Muscle layer of duodenum (tissue), 2 donors: Measurements from ENCODE around the gene DLG1.

Experiments used
- H3K27ac ChIP-seq: one replicate; pipeline ENCODE4 v1.7.0; 2013; ENCODE audit warnings: mild to moderate bottlenecking, low read length
- H3K27me3 ChIP-seq: one replicate; pipeline ENCODE4 v1.7.0; 2013; ENCODE audit warnings: low read depth, mild to moderate bottlenecking, control low read depth, low read length
- H3K36me3 ChIP-seq, 2 donors: one replicate each; pipeline ENCODE4 v1.7.0; 2013; ENCODE audit warnings: low read length in 2 of 2, control low read depth in 1 of 2, mild to moderate bottlenecking in 1 of 2; ENCODE audit not compliant: insufficient read depth in 2 of 2, control insufficient read depth in 1 of 2
- H3K4me1 ChIP-seq, 2 donors: one replicate each; pipeline ENCODE4 v1.7.0; 2013; ENCODE audit warnings: low read length in 2 of 2, mild to moderate bottlenecking in 2 of 2, control low read depth in 1 of 2, moderate library complexity in 1 of 2; ENCODE audit not compliant: insufficient read depth in 2 of 2, control insufficient read depth in 1 of 2
- H3K4me3 ChIP-seq, 2 donors: one replicate each; pipeline ENCODE4 v1.7.0; 2013; ENCODE audit warnings: low read length in 2 of 2, low read depth in 1 of 2, mild to moderate bottlenecking in 1 of 2
- H3K9me3 ChIP-seq, 2 donors: one replicate each; pipeline ENCODE4 v1.7.0; 2013; ENCODE audit warnings: low read length in 2 of 2, control low read depth in 1 of 2, mild to moderate bottlenecking in 1 of 2; ENCODE audit not compliant: control insufficient read depth in 1 of 2
- donor health status: healthy.

Gene DLG1

GRCh38 chr3:197298341-197298944 is at the start of gene DLG1:
DLG1 (minus strand) TSS chr3:197298612; CDS start chr3:197297204, 1,408 bp downstream.
- Histone ChIP-seq H3K27me3 (no peaks in the 10 kb centered on the region), H3K9me3 (no peaks in the 10 kb centered on the region), H3K4me3 (peak within 1 kb of the TSS; percentile 93 to 94), H3K36me3 (peaks cover 0 to 4% of the 10 kb centered on the region in 2 donors), H3K4me1 (peaks cover 8 to 18% of the 10 kb centered on the region in 2 donors), H3K27ac (peak within 1 kb of the TSS; percentile 85)

GRCh38 chr3:197348014-197348413 is 49.6 kb upstream of the DLG1 start:
- Histone ChIP-seq H3K27ac (no peak overlapping the region), H3K4me1 (no peaks in the 10 kb centered on the region), H3K4me3 (no peak overlapping the region), H3K9me3 (no peaks in the 10 kb centered on the region), H3K27me3 (no peaks in the 10 kb centered on the region), H3K36me3 (no peaks in the 10 kb centered on the region)

GRCh38 chr3:197345390-197345789 is 47.0 kb upstream of the DLG1 start:
- Histone ChIP-seq H3K27me3 (no peaks in the 10 kb centered on the region), H3K36me3 (no peaks in the 10 kb centered on the region), H3K27ac (no peak overlapping the region), H3K4me1 (no peaks in the 10 kb centered on the region), H3K4me3 (no peak overlapping the region), H3K9me3 (no peaks in the 10 kb centered on the region)

- Histone ChIP-seq H3K27ac (no peak overlapping the region), H3K36me3 (no peaks in the 10 kb centered on the region), H3K27me3 (no peaks in the 10 kb centered on the region), H3K4me3 (no peak overlapping the region), H3K9me3 (no peaks in the 10 kb centered on the region), H3K4me1 (no peaks in the 10 kb centered on the region)
Measured at GRCh38 chr3:197344582-197345318, 46.3 kb upstream of the DLG1 start.

- Histone ChIP-seq H3K27me3 (no peaks in the 10 kb centered on the region), H3K4me3 (no peak overlapping the region), H3K27ac (no peak overlapping the region), H3K36me3 (no peaks in the 10 kb centered on the region), H3K4me1 (no peaks in the 10 kb centered on the region), H3K9me3 (no peaks in the 10 kb centered on the region)
Measured at GRCh38 chr3:197343656-197344408, 45.4 kb upstream of the DLG1 start.

GRCh38 chr3:197343111-197343510 is 44.7 kb upstream of the DLG1 start:
- no peak overlapping the region for H3K4me3 ChIP-seq
- no peaks in the 10 kb centered on the region for H3K4me1 ChIP-seq
- no peaks in the 10 kb centered on the region for H3K9me3 ChIP-seq
- H3K27me3 ChIP-seq, result no peaks in the 10 kb centered on the region
- H3K27ac ChIP-seq, result no peak overlapping the region
- no peaks in the 10 kb centered on the region for H3K36me3 ChIP-seq

- H3K9me3 ChIP-seq, result no peaks in the 10 kb centered on the region
- H3K27me3 ChIP-seq, result no peaks in the 10 kb centered on the region
- no peak overlapping the region for H3K27ac ChIP-seq
- no peak overlapping the region for H3K4me3 ChIP-seq
- no peaks in the 10 kb centered on the region for H3K36me3 ChIP-seq
- no peaks in the 10 kb centered on the region for H3K4me1 ChIP-seq
Measured at GRCh38 chr3:197340521-197340871, 42.1 kb upstream of the DLG1 start.

- no peaks in the 10 kb centered on the region for H3K27me3 ChIP-seq
- no peak overlapping the region for H3K4me3 ChIP-seq
- no peaks in the 10 kb centered on the region for H3K4me1 ChIP-seq
- no peak overlapping the region for H3K27ac ChIP-seq
- H3K9me3 ChIP-seq, result no peaks in the 10 kb centered on the region
- no peaks in the 10 kb centered on the region for H3K36me3 ChIP-seq
Measured at GRCh38 chr3:197339841-197340520, 41.6 kb upstream of the DLG1 start.

- Histone ChIP-seq H3K4me1 (no peaks in the 10 kb centered on the region), H3K27ac (no peak overlapping the region), H3K4me3 (no peak overlapping the region), H3K36me3 (no peaks in the 10 kb centered on the region), H3K9me3 (no peaks in the 10 kb centered on the region), H3K27me3 (no peaks in the 10 kb centered on the region)
Measured at GRCh38 chr3:197338586-197338985, 40.2 kb upstream of the DLG1 start.

GRCh38 chr3:197337656-197338055 is 39.2 kb upstream of the DLG1 start:
- Histone ChIP-seq H3K36me3 (no peaks in the 10 kb centered on the region), H3K27ac (no peak overlapping the region), H3K4me1 (no peaks in the 10 kb centered on the region), H3K27me3 (no peaks in the 10 kb centered on the region), H3K9me3 (no peaks in the 10 kb centered on the region), H3K4me3 (no peak overlapping the region)

- Histone ChIP-seq H3K27ac (no peak overlapping the region), H3K36me3 (no peaks in the 10 kb centered on the region), H3K4me3 (no peak overlapping the region), H3K9me3 (no peaks in the 10 kb centered on the region), H3K27me3 (no peaks in the 10 kb centered on the region), H3K4me1 (no peaks in the 10 kb centered on the region)
Measured at GRCh38 chr3:197337214-197337613, 38.8 kb upstream of the DLG1 start.
